Brain microvascular endothelial cell (primary cell): ENCODE results near the gene TIGD3.

Source experiments
- DNase-seq: peaks from one replicate; pipeline ENCODE4 v3.0.0-alpha.2; 2020
- H3K27ac ChIP-seq: fragments of 250-450 bp; sonication (Bioruptor Pico); 2 replicates; pipeline ENCODE4 v1.5.1; 2020; ENCODE audit warnings: mild to moderate bottlenecking, moderate library complexity
- H3K27me3 ChIP-seq: fragments of 250-450 bp; sonication (Bioruptor Pico); replicated peaks from 2 replicates; pipeline ENCODE4 v1.5.1; 2020; ENCODE audit warnings: mild to moderate bottlenecking
- H3K36me3 ChIP-seq: fragments of 250-450 bp; sonication (Bioruptor Pico); replicated peaks from 2 replicates; pipeline ENCODE4 v1.5.1; 2020; ENCODE audit warnings: mild to moderate bottlenecking
- H3K4me3 ChIP-seq: 2 replicates; pipeline ENCODE4 v1.5.1; 2011; ENCODE audit warnings: low read depth, mild to moderate bottlenecking, control low read depth, low read length, moderate library complexity
- in situ Hi-C: cut with HindIII; loops from 2 replicates; pipeline ENCODE4 v1.10.0; 2017; ENCODE audit warnings: low sequenced_read_pairs, low pct_ligation_motif_present
- TF ChIP-seq, protein P1 (sequence below): IDR thresholded peaks from 2 replicates; pipeline ENCODE4 v1.5.1; 2011; ENCODE audit warnings: low read depth, mild to moderate bottlenecking, moderate library complexity, low read length, control low read depth, inconsistent platforms; ENCODE audit errors: missing control alignments

Gene TIGD3

DNA sequence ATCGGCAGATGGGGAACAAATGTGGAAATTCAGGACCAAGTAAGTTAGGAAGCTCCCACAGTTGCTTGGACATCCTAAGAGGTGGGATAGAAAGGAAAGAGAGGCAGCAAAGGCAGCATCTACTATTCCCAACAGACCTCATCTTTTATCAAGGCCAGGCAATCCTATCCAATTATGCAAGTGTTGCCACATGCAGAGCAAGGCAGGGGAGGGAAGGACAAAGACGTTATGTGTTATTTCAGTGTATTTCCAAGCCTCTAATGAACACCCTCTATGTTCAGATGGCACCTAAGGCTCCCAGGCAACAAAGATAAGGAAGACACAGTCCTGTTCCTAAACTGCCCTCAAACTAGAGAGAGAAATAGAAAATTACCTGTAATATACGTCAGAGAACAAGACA, 9.2 kb downstream of the TIGD3 start:
- H3K4me3 ChIP-seq: no peak overlapping the region
- H3K36me3 ChIP-seq: no peaks in the 10 kb centered on the region
- TF ChIP-seq, protein P1, sequence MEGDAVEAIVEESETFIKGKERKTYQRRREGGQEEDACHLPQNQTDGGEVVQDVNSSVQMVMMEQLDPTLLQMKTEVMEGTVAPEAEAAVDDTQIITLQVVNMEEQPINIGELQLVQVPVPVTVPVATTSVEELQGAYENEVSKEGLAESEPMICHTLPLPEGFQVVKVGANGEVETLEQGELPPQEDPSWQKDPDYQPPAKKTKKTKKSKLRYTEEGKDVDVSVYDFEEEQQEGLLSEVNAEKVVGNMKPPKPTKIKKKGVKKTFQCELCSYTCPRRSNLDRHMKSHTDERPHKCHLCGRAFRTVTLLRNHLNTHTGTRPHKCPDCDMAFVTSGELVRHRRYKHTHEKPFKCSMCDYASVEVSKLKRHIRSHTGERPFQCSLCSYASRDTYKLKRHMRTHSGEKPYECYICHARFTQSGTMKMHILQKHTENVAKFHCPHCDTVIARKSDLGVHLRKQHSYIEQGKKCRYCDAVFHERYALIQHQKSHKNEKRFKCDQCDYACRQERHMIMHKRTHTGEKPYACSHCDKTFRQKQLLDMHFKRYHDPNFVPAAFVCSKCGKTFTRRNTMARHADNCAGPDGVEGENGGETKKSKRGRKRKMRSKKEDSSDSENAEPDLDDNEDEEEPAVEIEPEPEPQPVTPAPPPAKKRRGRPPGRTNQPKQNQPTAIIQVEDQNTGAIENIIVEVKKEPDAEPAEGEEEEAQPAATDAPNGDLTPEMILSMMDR: no peak
- in situ Hi-C loops: no loop called here
- no peak for DNase-seq
- H3K27ac ChIP-seq: no peak overlapping the region
- no peaks in the 10 kb centered on the region for H3K27me3 ChIP-seq

DNA sequence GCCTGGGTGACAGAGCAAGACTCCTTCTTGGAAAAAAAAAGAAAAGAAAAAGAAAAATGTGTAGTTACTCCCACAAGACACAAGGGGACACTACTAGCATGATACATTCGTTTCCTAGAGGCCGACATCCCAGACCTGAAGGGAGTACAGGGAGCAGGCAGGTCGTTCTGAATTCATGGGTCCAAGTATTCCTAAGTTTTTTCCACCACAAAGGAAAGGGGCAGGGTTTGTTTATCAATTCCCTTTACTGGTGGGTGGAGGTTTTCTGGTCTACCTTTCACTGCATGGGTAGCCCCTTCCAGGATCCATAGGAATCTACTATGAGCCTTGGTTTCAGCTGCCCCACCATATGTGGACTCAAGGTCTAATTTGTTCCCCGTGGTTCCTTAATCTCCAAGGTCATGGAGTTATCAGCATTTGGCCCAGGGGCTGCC, 11.8 kb downstream of the TIGD3 start:
- no peaks in the 10 kb centered on the region for H3K27me3 ChIP-seq
- H3K4me3 ChIP-seq: no peak overlapping the region
- in situ Hi-C loops: no loop called here
- TF ChIP-seq, protein P1: peak; percentile 73
- peak; percentile 58 for DNase-seq
- no peak overlapping the region for H3K27ac ChIP-seq
- H3K36me3 ChIP-seq: no peaks in the 10 kb centered on the region

DNA sequence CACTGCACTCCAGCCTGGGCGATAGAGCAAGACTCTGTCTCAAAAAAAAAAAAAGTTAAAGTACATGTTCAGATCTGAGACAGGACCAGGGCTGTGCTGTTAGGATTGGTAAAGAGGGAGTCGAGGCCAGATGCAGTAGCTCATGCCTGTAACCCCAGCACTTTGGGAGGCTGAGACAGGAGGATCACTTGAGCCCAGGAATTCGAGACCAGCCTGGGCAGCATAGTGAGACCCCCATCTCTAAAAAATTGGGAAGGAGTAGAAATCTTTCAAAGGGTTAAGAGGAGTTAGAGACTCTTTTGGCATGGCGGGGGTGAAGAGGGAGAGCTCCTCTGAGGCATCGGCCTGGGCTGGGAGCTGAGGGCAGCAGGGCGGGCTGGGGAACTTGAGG, 16.1 kb downstream of the TIGD3 start:
- no peak for DNase-seq
- in situ Hi-C loops: no loop called here
- Histone ChIP-seq H3K4me3 (no peak overlapping the region), H3K36me3 (no peaks in the 10 kb centered on the region), H3K27ac (peak overlapping the region; percentile 72), H3K27me3 (no peaks in the 10 kb centered on the region)
- TF ChIP-seq, protein P1: no peak

DNA sequence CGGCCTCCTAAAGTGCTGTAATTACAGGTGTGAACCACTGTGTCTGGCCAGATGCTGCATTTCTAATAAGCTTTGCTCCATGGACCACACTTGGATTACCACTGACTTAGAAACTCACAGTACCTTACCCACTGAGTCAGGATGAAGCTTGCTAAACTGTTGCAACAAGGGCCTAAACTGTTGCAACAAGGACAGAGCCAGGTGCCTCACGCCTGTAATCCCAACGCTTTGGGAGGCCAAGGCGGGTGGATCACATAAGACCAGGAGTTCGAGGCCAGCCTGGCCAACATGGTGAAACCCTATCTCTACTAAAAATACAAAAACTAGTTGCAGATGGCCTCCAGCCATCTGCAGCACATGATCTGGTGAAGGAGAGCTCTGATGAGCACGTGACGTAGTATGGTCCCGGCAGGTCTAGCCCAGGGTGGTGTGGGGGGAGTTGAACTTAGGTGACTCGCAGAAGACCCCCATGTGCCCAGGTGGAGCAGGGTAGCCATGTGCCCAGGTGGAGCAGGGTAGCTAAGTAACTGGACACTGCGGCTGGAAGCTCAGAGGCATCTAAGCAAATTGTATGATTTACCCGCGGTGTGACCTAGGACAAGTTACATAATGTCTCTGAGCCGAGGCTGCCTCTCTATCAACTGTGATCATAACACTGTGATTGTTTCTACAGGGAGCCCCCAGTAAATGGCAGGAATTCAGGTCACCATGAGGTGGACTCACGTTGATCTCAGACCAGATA, 19.5 kb downstream of the TIGD3 start:
- in situ Hi-C loops: no loop called here
- Histone ChIP-seq H3K27ac (no peak overlapping the region), H3K4me3 (no peak overlapping the region), H3K27me3 (no peaks in the 10 kb centered on the region), H3K36me3 (no peaks in the 10 kb centered on the region)
- no peak for DNase-seq
- TF ChIP-seq, protein P1: no peak

DNA sequence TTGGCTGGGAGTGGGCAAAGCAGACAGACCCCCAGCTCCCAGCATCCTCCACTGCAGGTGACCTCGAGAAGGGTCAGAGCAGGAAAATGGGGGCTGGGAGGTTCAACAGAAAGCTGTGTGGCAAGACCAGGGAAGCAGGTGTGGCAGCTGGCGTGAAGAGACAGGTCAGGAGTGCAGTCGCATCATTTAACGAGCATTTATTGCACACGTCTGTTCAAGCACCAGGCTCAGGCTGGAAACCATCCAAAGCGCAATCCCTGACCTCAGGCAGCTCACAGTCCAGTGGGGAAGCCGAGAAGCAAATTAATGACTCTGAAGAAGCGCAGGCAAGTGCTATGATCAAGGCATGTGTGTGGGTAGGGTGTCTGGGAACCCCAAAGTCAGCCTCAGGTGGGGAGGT, 20.5 kb downstream of the TIGD3 start:
- in situ Hi-C loops: no loop called here
- TF ChIP-seq, protein P1: no peak
- DNase-seq: no peak
- no peak overlapping the region for H3K27ac ChIP-seq
- no peaks in the 10 kb centered on the region for H3K36me3 ChIP-seq
- no peaks in the 10 kb centered on the region for H3K27me3 ChIP-seq
- H3K4me3 ChIP-seq: no peak overlapping the region
